OCI-LY1 (cell line): Measurements from ENCODE around the gene TSC22D2.
A peak's percentile ranks its signal among the peaks of the same experiment; 100 is the strongest.

Source experiments
- H2AFZ ChIP-seq: fragments of 200-600 bp; sonication (generic), shearing (Covaris generic); 2 replicates; pipeline ENCODE4 v1.6.0; 2014; ENCODE audit warnings: antibody characterized with exemption, mild to moderate bottlenecking, low read length
- H3F3A ChIP-seq: fragments of 200-600 bp; sonication (generic), shearing (Covaris generic); 2 replicates; pipeline ENCODE4 v1.6.0; 2014; ENCODE audit warnings: mild to moderate bottlenecking, antibody characterized with exemption, low read length, moderate library complexity; ENCODE audit not compliant: insufficient read depth
- H3K27ac ChIP-seq: fragments of 200-600 bp; sonication (generic); 2 replicates; pipeline ENCODE4 v1.5.1; 2014; ENCODE audit warnings: low read length, mixed run types, mild to moderate bottlenecking, low read depth; ENCODE audit not compliant: poor library complexity, severe bottlenecking
- H3K27me3 ChIP-seq: fragments of 200-600 bp; sonication (generic); 2 replicates; pipeline ENCODE4 v1.6.0; 2014; ENCODE audit warnings: antibody characterized with exemption, mild to moderate bottlenecking, low read length, moderate library complexity; ENCODE audit not compliant: insufficient read depth
- H3K36me3 ChIP-seq: fragments of 200-600 bp; sonication (generic); 2 replicates; pipeline ENCODE4 v1.6.1; 2014; ENCODE audit warnings: mild to moderate bottlenecking, antibody characterized with exemption, low read length, moderate library complexity, mixed read lengths; ENCODE audit not compliant: insufficient read depth
- H3K4me1 ChIP-seq: fragments of 200-600 bp; sonication (generic); 2 replicates; pipeline ENCODE4 v1.5.1; 2014; ENCODE audit warnings: mild to moderate bottlenecking, low read length, moderate library complexity; ENCODE audit not compliant: insufficient read depth, severe bottlenecking
- H3K4me2 ChIP-seq: fragments of 200-600 bp; sonication (generic), shearing (Covaris generic); 2 replicates; pipeline ENCODE4 v1.6.1; 2014; ENCODE audit warnings: low read length
- H3K4me3 ChIP-seq: fragments of 200-600 bp; sonication (generic); 2 replicates; pipeline ENCODE4 v1.5.1; 2014; ENCODE audit warnings: low read length, low read depth, mild to moderate bottlenecking, mixed read lengths; ENCODE audit not compliant: poor library complexity, severe bottlenecking
- H3K79me2 ChIP-seq: fragments of 200-600 bp; shearing (Covaris generic); 2 replicates; pipeline ENCODE4 v1.6.1; 2016; ENCODE audit warnings: mixed run types, low read length, mixed read lengths; ENCODE audit not compliant: insufficient read depth
- H3K9ac ChIP-seq: fragments of 200-600 bp; sonication (generic), shearing (Covaris generic); 2 replicates; pipeline ENCODE4 v1.6.1; 2014; ENCODE audit warnings: mild to moderate bottlenecking, low read length, mixed read lengths
- H3K9me2 ChIP-seq: fragments of 200-600 bp; sonication (generic), shearing (Covaris generic); 2 replicates; pipeline ENCODE4 v1.6.1; 2014; ENCODE audit warnings: low read depth, mild to moderate bottlenecking, low read length, mixed read lengths
- H3K9me3 ChIP-seq: fragments of 200-600 bp; shearing (Covaris generic); 2 replicates; pipeline ENCODE4 v1.6.1; 2014; ENCODE audit warnings: low read length, mixed read lengths
- H4K20me1 ChIP-seq: fragments of 200-600 bp; sonication (generic), shearing (Covaris generic); 2 replicates; pipeline ENCODE4 v1.6.0; 2016; ENCODE audit warnings: mild to moderate bottlenecking, low read length; ENCODE audit not compliant: insufficient read depth
- EZH2 ChIP-seq: fragments of 200-600 bp; sonication (generic), shearing (Covaris generic); IDR thresholded peaks from 2 replicates; pipeline ENCODE4 v1.8.0; 2017; ENCODE audit warnings: borderline replicate concordance, mixed run types, mild to moderate bottlenecking, antibody characterized with exemption, low read length, moderate library complexity, mixed read lengths
- TF ChIP-seq, protein P1 (sequence below): fragments of 200-600 bp; sonication (generic), shearing (Covaris generic); IDR thresholded peaks from 2 replicates; pipeline ENCODE4 v1.5.1; 2017; ENCODE audit warnings: mild to moderate bottlenecking, antibody characterized with exemption, low read length, moderate library complexity, mixed read lengths

TSC22D2 gene

DNA sequence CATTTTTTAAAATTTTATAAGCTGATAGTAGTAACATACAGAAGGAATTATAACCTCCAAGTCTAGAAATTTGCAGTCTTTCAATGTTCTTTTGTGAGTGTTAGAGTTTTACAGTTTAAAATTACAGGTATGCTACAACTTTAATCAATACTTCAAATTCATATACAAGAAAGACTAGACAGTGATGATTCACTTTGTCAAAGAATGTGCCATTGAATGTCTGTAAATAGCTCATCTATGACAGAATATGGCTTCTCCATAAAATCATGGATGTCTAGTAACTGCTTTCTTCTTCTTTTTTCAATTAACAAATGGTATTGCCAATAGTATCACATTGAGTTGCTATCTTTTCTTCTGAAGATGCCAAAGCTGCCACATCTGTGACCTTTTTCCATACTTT lies 4.1 kb upstream of the TSC22D2 start:
- no peak overlapping the region for H3K4me2 ChIP-seq
- no peaks in the 10 kb centered on the region for H4K20me1 ChIP-seq
- no peak overlapping the region for H2AFZ ChIP-seq
- no peak overlapping the region for H3K27ac ChIP-seq
- H3K4me1 ChIP-seq: peaks cover 10% of the 10 kb centered on the region
- H3F3A ChIP-seq: no peaks in the 10 kb centered on the region
- H3K9me2 ChIP-seq: no peaks in the 10 kb centered on the region
- no peaks in the 10 kb centered on the region for H3K27me3 ChIP-seq
- no peaks in the 10 kb centered on the region for H3K9me3 ChIP-seq
- TF ChIP-seq EZH2: no peak
- H3K79me2 ChIP-seq: no peaks in the 10 kb centered on the region
- no peak overlapping the region for H3K4me3 ChIP-seq
- no peak overlapping the region for H3K9ac ChIP-seq
- H3K36me3 ChIP-seq: no peaks in the 10 kb centered on the region

DNA sequence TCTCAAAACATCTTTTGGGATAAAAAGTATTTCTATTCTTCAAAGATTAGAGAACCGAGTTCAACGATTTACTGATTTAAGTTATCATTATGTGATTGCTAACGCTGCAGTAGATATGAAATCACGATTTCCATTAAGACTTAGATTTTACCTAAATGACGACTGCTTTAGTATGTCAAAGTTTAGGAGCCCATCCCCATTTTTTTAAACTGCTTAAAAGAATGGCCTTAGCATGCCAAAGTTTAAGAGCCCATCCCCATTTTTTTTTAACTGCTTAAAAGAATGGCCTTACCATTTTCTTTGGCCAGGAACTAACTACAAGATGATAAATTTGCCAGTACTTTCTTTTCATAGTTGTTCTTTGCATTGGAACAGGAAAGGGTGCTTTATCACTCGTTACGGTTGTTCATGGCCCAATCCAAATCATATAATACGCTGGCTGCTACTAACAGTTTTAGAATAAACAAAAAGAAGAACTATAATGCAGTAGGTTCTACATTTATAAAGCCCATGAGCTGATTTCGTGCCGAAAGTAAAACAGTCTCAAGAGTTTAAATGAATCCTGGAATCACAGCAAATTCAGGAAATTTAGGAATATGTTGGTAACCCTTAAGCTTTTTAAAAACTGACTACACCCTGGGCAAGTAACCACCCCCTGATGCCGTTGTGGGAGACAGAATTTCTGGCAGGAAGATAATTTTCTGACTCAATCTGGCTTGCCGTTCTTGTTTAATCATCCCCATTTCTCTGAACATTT lies 869 bp upstream of the TSC22D2 start:
- TF ChIP-seq, protein P1, sequence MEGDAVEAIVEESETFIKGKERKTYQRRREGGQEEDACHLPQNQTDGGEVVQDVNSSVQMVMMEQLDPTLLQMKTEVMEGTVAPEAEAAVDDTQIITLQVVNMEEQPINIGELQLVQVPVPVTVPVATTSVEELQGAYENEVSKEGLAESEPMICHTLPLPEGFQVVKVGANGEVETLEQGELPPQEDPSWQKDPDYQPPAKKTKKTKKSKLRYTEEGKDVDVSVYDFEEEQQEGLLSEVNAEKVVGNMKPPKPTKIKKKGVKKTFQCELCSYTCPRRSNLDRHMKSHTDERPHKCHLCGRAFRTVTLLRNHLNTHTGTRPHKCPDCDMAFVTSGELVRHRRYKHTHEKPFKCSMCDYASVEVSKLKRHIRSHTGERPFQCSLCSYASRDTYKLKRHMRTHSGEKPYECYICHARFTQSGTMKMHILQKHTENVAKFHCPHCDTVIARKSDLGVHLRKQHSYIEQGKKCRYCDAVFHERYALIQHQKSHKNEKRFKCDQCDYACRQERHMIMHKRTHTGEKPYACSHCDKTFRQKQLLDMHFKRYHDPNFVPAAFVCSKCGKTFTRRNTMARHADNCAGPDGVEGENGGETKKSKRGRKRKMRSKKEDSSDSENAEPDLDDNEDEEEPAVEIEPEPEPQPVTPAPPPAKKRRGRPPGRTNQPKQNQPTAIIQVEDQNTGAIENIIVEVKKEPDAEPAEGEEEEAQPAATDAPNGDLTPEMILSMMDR: no peak
- TF ChIP-seq EZH2: no peak
- H3K27me3 ChIP-seq: no peaks in the 10 kb centered on the region
- peak overlapping the region; percentile 96 for H2AFZ ChIP-seq
- H3K4me1 ChIP-seq: peaks cover 23% of the 10 kb centered on the region
- peaks cover 7% of the 10 kb centered on the region; the same call in 1 of the 2 replicates for H4K20me1 ChIP-seq
- H3K4me3 ChIP-seq: peak overlapping the region; percentile 94
- peak overlapping the region; percentile 87 for H3K27ac ChIP-seq
- peak overlapping the region; percentile 73 for H3K9ac ChIP-seq
- H3K36me3 ChIP-seq: peaks cover 11% of the 10 kb centered on the region; the same call in 1 of the 2 replicates
- no peaks in the 10 kb centered on the region for H3K9me3 ChIP-seq
- peak overlapping the region; percentile 87 for H3K4me2 ChIP-seq
- H3K9me2 ChIP-seq: no peaks in the 10 kb centered on the region
- H3K79me2 ChIP-seq: peaks cover 29% of the 10 kb centered on the region
- no peaks in the 10 kb centered on the region for H3F3A ChIP-seq

DNA sequence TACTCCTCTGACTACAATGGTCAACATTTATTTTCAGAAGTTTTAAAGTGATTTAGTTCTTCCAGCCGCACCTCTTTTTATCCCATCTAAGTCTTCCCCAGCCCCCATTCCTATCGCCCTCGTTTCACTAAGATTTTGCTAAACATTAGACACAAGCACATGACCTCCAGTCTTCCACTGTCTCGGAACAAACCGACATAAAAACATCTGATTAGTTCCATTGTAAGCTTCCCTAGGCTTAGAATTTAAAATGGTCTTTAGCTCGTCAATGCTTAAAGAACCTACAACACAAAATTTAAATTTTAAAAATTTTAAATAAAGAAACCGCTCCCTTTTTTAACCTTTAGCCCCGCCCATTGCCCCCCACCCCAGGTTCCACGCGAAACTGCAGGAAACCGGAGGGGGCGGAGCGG lies 284 bp upstream of the TSC22D2 start:
- H4K20me1 ChIP-seq: peaks cover 9% of the 10 kb centered on the region; the same call in 1 of the 2 replicates
- H3K27me3 ChIP-seq: no peaks in the 10 kb centered on the region
- peaks cover 14% of the 10 kb centered on the region; the same call in 1 of the 2 replicates for H3K36me3 ChIP-seq
- peak overlapping the region; percentile 73 for H3K9ac ChIP-seq
- H3K9me3 ChIP-seq: no peaks in the 10 kb centered on the region
- H3F3A ChIP-seq: peaks cover 3% of the 10 kb centered on the region; the same call in 1 of the 2 replicates
- H3K4me2 ChIP-seq: peak overlapping the region; percentile 87
- H3K9me2 ChIP-seq: no peaks in the 10 kb centered on the region
- H3K79me2 ChIP-seq: peaks cover 35% of the 10 kb centered on the region
- peak overlapping the region; percentile 96 for H2AFZ ChIP-seq
- H3K4me3 ChIP-seq: peak overlapping the region; percentile 94
- TF ChIP-seq, protein P1: no peak
- TF ChIP-seq EZH2: no peak
- peaks cover 29% of the 10 kb centered on the region for H3K4me1 ChIP-seq
- H3K27ac ChIP-seq: peak overlapping the region; percentile 87
